Urothelium cell line (cell line): ENCODE measurements around the gene GPC6.

Experiments used
- DNase-seq: peaks from one replicate; pipeline ENCODE4 v3.0.0; 2011; ENCODE audit warnings: low spot score, mixed read lengths
- FAIRE-seq: peaks from 2 replicates; lab custom pipeline; 2011; peaks lifted over from hg19 to GRCh38; lab: Jason Lieb, UNC

Gene GPC6

DNA sequence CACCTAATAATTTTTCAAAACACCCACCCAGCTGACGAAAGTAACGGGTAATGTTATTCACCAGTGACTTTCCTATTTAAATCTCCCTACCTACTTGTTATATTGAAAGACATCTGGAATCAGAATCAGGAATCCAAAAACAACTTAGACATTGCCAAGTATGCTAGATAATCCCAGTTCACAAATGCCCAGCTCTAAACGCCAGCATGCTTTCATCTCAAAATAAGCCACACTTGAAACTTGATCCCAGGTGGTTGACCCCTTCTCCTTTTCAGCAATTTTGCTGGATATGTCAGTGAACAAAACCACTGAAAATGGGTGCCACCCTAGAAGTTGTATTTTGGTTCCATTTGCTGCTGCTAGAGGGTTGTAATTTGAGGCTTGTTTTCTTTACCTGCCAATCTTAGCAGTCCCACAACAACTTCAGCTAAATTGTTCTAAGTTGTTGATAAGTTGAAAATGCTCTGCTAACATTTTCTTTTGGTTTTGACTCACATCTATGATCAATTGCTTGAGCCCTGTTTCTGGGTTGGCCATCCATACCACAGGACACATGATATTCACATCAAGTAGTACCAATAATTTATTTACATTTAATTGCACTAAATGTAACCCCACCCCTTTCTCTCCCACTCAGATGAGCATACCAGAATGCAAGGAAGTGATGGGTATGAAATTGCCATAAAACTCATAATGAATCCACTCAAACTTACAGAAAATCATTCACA is 1186.4 kb downstream of the GPC6 start:
- FAIRE-seq: no peak
- DNase-seq: no peak

- DNase-seq (no peak), FAIRE-seq (no peak)
Observed at GRCh38 chr13:94413598-94413944, 1187.0 kb downstream of the GPC6 start.

GRCh38 chr13:94414141-94414540 is 1187.5 kb downstream of the GPC6 start:
- FAIRE-seq (no peak), DNase-seq (no peak)

- FAIRE-seq: no peak
- no peak for DNase-seq
Observed at GRCh38 chr13:94414708-94415107, 1188.1 kb downstream of the GPC6 start.

- FAIRE-seq: no peak
- no peak for DNase-seq
Observed at GRCh38 chr13:94415500-94416237, 1189.1 kb downstream of the GPC6 start.

- DNase-seq (peak; percentile 33), FAIRE-seq (no peak)
Observed at GRCh38 chr13:94416454-94417080, 1190.0 kb downstream of the GPC6 start.

DNA sequence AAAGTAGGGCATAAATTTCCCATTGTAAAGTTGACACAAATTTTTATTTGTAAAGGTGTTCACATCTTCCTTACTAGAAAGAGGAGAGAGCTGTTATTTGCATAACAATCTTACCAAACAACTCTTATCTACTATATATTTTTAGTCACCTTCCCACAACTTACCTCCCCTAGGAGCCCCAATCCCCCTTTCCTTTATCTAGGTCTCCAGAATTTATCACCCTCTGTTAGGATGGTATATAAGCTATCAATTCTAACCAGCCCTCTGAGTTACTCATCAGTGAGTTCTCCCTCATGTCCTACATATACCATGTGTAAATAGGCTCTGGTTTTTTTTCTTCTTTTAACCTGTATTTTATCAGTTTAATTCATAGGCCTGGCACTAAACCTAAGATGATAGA is 1190.7 kb downstream of the GPC6 start:
- no peak for FAIRE-seq

GRCh38 chr13:94419304-94419924 is 1192.8 kb downstream of the GPC6 start:
- no peak for FAIRE-seq
- DNase-seq: no peak

More for the DNA sequence above, 1190.7 kb downstream of the GPC6 start:
- no peak for DNase-seq

GRCh38 chr13:94419925-94420305 is 1193.3 kb downstream of the GPC6 start:
- FAIRE-seq (no peak), DNase-seq (no peak)

GRCh38 chr13:94427313-94427953 is 1200.8 kb downstream of the GPC6 start:
- DNase-seq (no peak), FAIRE-seq (peak; percentile 32)

DNA sequence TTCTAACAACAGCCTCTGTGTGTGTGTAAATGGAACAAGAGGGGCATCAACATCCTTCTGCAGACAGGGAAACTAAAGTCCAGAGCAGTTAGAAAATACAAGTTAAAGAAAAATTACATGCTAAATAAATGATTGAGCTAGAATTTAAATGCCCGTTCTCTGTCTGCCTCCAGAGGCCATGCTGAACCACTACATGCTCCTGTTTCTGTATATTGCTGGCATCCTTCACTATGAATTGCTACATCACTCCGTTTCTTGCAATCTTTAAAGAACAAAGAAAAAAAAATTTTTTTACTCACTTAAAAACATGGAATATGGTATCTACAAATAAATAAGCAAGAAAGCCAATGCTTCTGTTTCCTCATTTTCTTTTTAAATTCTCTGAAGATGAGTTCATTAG is 1205.0 kb downstream of the GPC6 start:
- no peak for DNase-seq

DNA sequence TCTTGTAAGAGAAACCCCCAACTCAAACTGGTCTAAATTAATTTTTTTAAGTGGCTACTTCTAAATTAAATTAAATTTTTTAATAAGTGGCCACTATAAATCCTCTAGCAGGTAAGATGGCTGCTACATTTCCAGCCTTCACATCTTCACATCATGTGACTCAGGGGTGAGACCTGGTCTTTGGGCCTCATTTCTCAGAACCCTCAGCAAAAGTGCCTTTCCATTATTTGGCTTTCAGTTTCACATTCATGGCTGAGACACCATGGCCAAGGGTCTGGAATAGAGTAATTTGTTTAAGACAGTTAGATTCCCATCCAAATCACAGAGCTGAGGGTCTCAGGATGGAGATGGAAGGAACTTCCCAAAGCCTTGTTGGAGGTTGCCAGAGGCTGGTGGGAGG is 1205.4 kb downstream of the GPC6 start:
- no peak for DNase-seq
- peak; percentile 5 for FAIRE-seq

More for the DNA sequence above, 1205.0 kb downstream of the GPC6 start:
- FAIRE-seq: no peak

- no peak for FAIRE-seq
- no peak for DNase-seq
Observed at GRCh38 chr13:94433055-94433961, 1206.7 kb downstream of the GPC6 start.

- peak; percentile 48 for DNase-seq
- FAIRE-seq: no peak
Observed at GRCh38 chr13:94435604-94436226, 1209.1 kb downstream of the GPC6 start.

DNA sequence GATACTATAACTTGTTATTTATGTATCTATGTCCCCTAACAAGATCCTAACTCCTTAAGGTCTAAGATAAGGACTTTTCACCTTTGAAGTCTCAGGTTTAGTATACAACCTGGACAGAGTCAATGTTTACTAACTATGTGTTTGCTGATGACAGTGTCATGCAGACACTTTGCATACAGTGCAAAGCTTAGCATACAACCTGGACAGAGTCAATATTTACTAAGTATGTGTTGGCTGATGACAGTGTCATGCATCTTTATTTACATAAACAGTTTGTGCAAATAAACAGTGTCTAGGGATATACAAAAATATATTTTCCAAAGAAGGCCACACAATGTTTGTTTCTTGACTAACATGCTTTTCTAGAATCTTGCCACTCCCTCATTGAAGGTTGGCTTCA is 1218.2 kb downstream of the GPC6 start:
- DNase-seq: no peak
- FAIRE-seq: no peak

DNA sequence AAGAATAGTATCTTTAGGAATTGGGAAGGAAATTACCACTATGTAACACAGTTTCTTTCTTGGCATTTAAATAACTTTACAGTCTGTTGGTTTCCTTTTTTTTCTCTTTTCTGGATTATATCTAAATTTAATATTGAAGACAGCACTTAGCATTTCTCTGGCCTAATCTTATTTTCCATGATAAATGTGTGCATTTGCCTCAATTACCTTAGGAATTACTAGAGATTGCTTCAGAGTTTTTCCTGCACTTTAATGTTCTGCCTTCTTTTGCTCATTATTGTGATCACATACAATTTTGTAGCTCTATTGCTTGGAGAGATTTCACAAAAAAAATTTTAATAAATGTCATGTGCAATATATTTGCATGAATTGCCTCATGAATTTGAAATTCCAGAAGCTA is 1227.7 kb downstream of the GPC6 start:
- DNase-seq (no peak), FAIRE-seq (no peak)

DNA sequence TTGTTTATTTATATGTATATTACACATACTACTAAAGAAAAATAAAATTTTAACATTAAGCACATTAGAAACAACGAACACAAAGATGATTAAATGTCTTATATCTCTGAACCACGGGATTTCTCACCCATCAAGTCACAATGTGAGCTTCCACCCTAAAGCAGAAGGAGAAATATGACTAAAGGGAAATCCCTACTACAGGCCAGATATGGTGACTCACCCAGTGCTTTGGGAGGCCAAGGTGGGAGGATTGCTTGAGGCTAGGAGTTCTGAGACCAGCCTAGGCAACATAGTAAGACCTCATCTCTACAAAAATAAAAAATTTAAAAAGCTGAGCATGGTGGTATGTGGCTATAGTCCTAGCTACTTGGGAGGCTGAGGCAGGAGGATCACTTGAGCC is 1228.3 kb downstream of the GPC6 start:
- no peak for DNase-seq
- FAIRE-seq: no peak

DNA sequence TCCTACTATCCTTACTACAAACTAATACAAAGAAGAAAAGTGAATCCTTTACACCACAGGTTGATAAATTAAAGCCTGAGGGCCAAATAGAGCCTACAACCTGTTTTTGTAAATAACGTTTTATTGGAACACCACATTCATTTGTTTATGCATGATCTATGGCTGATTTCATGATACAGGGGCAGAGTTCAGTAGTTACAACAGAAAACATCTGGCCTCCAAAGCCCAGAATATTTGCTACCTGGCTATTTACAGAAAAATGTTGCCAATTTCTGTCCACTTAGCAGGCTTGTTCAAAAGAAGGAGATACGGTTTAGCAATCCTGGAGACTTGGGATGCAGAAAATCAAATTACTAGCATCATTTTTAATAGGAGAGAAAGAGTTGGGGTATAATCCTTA is 1228.8 kb downstream of the GPC6 start:
- no peak for DNase-seq
- no peak for FAIRE-seq
